IPS-18c (cell line): ENCODE results near the gene ECI1.

Experiments
- H3K4me3 ChIP-seq: 2 replicates; pipeline ENCODE4 v1.7.0; 2013; ENCODE audit warnings: low read depth, mild to moderate bottlenecking, low read length, moderate library complexity; ENCODE audit not compliant: insufficient read depth
- H3K9me3 ChIP-seq: one replicate; pipeline ENCODE4 v1.6.1; 2013; ENCODE audit warnings: mild to moderate bottlenecking, low read length, moderate library complexity; ENCODE audit not compliant: control insufficient read depth, insufficient read depth

ECI1 gene

DNA sequence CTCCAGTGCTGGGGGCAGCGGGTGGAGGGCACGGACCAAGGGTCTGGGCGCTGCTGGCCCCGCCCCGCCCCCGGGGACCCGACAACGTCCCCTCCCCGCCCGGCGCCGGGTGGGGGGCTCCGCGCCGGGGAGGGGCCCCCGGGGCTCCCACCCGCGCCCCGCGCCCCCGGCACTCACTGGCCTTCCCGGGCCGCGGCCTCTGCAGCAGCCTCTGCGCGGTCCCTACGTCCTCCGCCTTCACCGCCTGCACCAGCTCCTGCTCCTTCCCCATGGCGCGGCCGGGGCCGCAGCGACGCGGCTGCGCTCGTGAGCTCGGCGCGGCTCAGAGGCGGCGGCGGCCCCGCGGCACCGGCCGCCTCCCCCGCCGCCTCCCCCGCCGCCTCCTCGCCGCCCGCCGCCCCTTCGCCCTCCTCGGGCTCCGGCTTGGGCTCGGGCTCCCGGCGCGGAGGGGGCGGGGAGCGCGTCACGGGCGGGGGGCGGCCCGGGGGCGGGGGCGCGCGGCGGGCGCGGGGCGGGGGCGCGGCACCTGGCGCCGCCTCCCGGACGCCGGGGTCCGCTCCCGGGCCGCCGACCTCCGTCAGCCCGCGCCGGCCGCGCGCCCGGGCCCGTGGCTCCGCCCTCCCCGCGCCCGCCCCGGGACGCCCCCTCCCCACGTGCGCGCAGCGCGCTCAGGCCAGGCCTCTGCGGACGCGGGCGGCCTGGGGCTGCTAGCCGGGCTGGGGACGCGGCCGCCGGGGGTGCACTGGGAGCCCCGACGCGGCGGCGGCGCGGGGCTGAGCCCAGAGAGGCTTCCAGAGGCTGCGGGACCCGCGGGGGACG, 55.0 kb downstream of the ECI1 start, which contains the start of gene CASKIN1:
Gene CASKIN1, minus strand, starts transcription at position 444 of the 819 bp plus-strand sequence. Its CDS starts 173 bp downstream, at position 271.
- peak within 1 kb of the TSS; percentile 57 for H3K4me3 ChIP-seq

DNA sequence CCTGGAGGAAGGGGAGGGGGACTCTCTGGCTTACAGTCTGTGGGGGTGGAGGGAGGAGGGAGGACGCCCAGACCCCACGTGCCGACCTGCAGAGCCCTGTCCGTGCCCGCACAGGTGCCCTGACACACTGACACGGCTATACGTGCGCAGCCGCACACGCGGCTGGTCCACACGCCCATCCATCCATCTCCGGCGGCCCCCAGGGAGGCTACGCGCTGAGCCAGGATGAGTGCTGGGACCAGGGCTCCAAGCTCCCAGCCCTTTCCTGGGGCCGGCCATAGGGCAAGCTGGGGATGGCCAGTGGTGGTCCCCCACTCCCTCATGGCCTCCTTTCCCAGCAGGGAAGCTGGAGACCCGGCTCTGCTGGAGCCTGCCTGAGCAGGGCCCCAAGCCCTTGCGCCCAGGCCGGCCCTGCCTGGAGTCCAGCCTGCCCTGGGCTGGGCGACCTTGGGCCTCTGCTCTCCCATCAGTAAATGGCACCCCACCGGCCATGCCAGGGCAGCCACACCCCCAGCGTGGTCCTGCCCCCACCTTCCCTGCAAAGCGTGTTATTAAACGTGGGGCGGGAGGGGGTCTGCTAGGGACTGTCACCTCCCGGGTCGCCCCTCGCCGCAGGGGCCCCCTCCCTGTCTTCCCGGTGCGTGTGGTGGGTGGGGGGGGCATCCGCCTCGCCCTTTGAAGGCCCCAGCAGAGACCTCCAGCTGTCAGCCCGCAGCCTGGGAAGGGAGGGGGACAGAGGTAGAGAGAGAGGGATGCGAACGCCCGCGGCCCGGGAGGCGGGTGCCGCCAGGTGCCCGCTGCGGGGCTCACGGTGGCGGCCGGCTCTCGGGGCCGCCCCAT, 55.8 kb downstream of the ECI1 start:
- H3K9me3 ChIP-seq, result no peaks in the 10 kb centered on the region
- H3K4me3 ChIP-seq, result peak overlapping the region; percentile 57

More for the DNA sequence above, 55.0 kb downstream of the ECI1 start, which contains the start of gene CASKIN1:
- no peaks in the 10 kb centered on the region for H3K9me3 ChIP-seq

DNA sequence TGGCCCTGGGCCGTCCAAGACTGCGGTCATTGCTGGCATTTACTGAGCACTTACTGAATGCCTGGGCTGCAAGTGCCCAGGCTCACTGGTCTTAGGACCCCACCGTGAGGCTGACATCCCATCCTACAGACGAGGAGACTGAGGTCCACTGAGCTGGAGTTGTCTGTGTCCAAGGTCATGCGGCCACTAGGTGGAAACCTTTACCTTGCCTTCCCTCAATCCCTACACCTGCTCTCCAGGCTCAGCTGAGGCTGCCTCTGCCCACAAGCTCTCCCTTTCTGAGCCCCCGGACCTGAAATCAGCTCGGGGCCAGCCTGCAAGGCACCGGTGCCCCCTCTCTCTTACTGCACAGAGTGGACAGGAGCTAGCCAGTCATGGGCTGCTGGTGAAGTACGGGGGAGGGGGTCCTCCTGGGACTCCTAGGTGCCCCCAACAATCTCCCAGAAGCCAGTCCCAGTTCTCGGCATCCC, 56.5 kb downstream of the ECI1 start:
- peak overlapping the region; percentile 57; the same call in 1 of the 2 replicates for H3K4me3 ChIP-seq
- H3K9me3 ChIP-seq, result no peaks in the 10 kb centered on the region

DNA sequence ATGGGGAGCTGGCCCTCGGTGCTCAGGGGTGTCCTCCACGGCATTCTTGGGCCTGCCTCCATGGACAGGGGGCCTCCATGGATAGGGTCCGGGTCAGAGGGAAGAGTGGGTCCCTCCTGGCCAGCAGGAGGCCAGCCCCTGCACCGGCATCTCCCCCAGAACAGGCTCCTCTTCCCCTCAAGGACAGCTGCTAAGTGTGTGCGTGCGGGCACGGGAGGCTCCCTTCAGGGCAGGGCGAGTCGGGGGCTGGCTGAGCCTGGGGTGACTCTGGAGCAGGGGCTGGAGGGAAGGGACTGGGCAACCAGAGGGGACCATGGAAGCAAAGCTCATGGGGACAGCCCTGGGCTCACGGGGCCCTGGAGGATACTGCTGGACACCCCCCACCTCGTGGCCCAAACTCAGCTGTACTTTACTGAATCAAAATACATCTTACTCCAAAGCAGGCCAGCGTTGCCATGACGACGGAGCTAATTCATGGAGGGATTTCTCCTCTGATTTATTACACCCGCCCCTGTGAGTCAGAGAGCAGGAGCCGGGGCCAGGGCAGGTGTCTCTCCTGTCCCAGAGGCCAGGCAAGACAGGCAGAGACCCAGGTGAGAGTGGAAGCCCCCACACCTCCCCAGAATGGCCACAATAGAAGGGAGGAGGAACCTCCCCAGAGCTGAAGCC, 57.1 kb downstream of the ECI1 start:
- Histone ChIP-seq H3K4me3 (no peak overlapping the region), H3K9me3 (no peaks in the 10 kb centered on the region)

DNA sequence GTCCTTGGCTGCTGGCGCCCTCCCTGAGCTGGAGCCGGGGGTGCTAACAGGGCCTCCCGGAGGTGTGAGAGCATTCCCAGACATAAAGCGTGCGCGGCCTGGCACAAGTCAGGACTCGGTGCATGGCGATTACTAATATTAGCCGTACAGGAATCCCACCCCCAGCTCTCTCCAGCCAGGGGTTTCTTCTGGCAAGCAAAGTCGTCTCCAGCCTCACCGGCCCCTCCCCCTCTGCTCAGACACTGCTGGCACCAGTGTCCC, 60.0 kb downstream of the ECI1 start:
- Histone ChIP-seq H3K4me3 (no peak overlapping the region), H3K9me3 (no peaks in the 10 kb centered on the region)

DNA sequence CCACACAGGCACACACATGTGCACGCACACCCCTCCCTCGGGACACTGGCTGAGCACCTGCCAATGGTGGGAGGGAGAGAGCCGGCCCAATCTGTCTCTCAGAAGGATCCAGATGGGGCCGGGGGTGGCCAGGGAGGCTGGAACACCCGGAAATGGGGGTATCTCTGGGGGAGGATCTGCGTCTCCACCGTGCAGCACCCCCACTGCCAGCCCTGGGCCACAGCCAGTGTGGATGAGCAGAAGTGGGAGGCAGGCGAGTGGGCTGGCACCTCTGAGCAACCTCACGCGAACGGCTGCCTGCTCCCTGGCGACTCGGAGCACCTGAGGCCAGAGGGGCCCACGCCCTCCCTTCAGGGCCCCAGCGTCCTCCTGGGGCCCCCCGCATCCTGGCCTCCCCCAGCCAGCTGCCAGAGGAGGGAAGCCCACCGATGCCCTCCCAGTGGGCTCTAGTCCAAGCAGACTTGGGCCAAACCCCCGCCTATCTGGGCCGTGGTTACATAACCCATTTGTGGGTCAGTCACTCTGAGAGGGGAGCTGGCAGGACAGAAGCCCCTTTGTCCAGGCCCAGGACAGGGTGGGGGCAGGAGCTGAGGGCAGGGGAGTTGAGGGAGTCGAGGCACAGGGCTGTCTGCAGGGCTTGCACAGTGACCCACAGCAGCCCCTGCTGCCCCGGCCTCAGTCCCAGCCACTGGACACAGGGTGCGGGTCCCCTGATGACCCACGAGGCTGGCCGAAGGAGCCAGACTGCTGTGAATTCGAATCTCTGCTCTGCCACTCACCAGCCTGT, 60.5 kb downstream of the ECI1 start:
- no peak overlapping the region for H3K4me3 ChIP-seq

DNA sequence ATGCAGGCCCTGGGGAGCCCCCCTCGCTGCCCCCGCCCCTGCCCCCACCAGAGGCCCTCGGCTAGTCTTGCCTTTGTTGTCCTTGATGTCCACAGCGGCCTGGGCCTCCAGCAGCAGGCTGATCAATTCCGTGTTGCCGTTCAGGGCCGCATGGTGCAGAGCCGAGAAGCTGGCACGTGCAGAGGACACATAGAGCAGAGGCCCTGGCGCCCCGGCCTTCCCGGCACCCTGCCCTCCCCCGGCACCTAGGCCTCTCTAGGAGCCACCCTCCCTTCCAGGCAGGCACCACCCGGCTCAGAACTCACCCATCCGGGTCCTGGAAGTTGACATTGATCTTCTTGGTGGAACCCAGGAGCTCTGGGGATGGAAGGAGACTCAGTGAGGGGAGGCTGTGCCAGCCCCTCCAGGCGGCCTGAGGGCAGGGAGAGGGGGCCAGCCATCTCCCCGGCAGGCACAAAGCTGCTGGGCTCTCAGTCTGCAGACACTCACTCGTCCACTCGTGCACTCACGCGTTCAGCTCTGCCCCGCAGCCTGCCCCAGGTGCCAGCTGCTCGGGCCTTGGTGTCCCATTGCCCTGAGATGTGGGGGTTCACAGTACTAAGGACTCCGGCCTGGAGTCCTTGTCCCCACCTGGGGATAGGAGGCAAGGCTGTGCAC, 61.3 kb downstream of the ECI1 start:
- Histone ChIP-seq H3K4me3 (no peak overlapping the region), H3K9me3 (no peaks in the 10 kb centered on the region)

More for the DNA sequence above, 60.5 kb downstream of the ECI1 start:
- H3K9me3 ChIP-seq, result no peaks in the 10 kb centered on the region
